HEK293 (cell line): ENCODE data around the gene NPC1.

Source experiments
- CTCF ChIA-PET: fragments of 350-600 bp; formaldehyde crosslinking; extraction: SDS; loops from one replicate; lab custom pipeline; 2021; ENCODE audit warnings: antibody characterized with exemption; lab: Yijun Ruan, JAX
- POLR2A ChIA-PET: fragments of 300-600 bp; formaldehyde crosslinking; extraction: SDS; loops from one replicate; lab custom pipeline; 2020; ENCODE audit warnings: antibody characterized with exemption, inconsistent platforms; lab: Yijun Ruan, JAX
- H3K27ac ChIP-seq: fragments of 200-500 bp; sonication (Bioruptor generic); 2 replicates; pipeline ENCODE4 v1.5.1; 2014; ENCODE audit warnings: low read depth, low read length, control low read depth, inconsistent platforms; ENCODE audit errors: extremely low read depth
- H3K36me3 ChIP-seq, 2 experiments: fragments of 200-500 bp in 1 of 2; sonication (Bioruptor generic) in 1 of 2; 1 replicate in 1 of 2; 2 replicates in 1 of 2; pipeline ENCODE4 v1.5.1; 2014 to 2017; ENCODE audit warnings: inconsistent platforms in 2 of 2, low read length in 2 of 2; ENCODE audit not compliant: control insufficient read depth in 2 of 2, insufficient read depth in 1 of 2
- H3K4me1 ChIP-seq: fragments of 200-500 bp; sonication (Bioruptor generic); 2 replicates; pipeline ENCODE4 v1.5.1; 2014; ENCODE audit warnings: mild to moderate bottlenecking, low read length, inconsistent platforms; ENCODE audit not compliant: control insufficient read depth, insufficient read depth
- H3K4me3 ChIP-seq: 2 replicates; pipeline ENCODE4 v1.5.1; 2011; ENCODE audit warnings: low read depth, mild to moderate bottlenecking, control low read depth, low read length, moderate library complexity
- H3K9me3 ChIP-seq: fragments of 200-500 bp; sonication (Bioruptor generic); 2 replicates; pipeline ENCODE4 v1.5.1; 2014; ENCODE audit warnings: low read depth, low read length, inconsistent platforms; ENCODE audit not compliant: control insufficient read depth, insufficient read depth
- KLF16 ChIP-seq: fragments of 450-650 bp; formaldehyde crosslinking; IDR thresholded peaks from 2 replicates; pipeline ENCODE4 v1.5.1; 2017; ENCODE audit warnings: missing biosample characterization, missing genetic modification characterization
- MZF1 ChIP-seq: fragments of 450-650 bp; formaldehyde crosslinking; IDR thresholded peaks from 2 replicates; pipeline ENCODE4 v1.5.1; 2017; ENCODE audit warnings: missing biosample characterization, missing genetic modification characterization, borderline replicate concordance
- PBX3 ChIP-seq: sonication (generic); formaldehyde crosslinking; IDR thresholded peaks from 2 replicates; pipeline ENCODE4 v1.8.1; 2022; ENCODE audit warnings: mild to moderate bottlenecking, moderate library complexity, missing genetic modification reagents
- PRDM6 ChIP-seq: fragments of 450-650 bp; formaldehyde crosslinking; IDR thresholded peaks from 2 replicates; pipeline ENCODE4 v1.5.1; 2017; ENCODE audit warnings: missing biosample characterization, missing genetic modification characterization
- REPIN1 ChIP-seq: fragments of 450-650 bp; formaldehyde crosslinking; IDR thresholded peaks from 2 replicates; pipeline ENCODE4 v1.5.1; 2017; ENCODE audit warnings: missing biosample characterization, missing genetic modification characterization, low read depth
- SCRT1 ChIP-seq: fragments of 450-650 bp; formaldehyde crosslinking; IDR thresholded peaks from 2 replicates; pipeline ENCODE4 v1.5.1; 2016; ENCODE audit warnings: missing biosample characterization, missing genetic modification characterization, borderline replicate concordance
- ZBTB20 ChIP-seq: fragments of 450-650 bp; formaldehyde crosslinking; IDR thresholded peaks from 2 replicates; pipeline ENCODE4 v1.5.1; 2016; ENCODE audit warnings: missing biosample characterization, missing genetic modification characterization
- ZFP69B ChIP-seq: fragments of 450-650 bp; formaldehyde crosslinking; IDR thresholded peaks from 2 replicates; pipeline ENCODE4 v1.5.1; 2016; ENCODE audit warnings: missing biosample characterization, missing genetic modification characterization
- ZNF140 ChIP-seq: fragments of 450-650 bp; formaldehyde crosslinking; IDR thresholded peaks from 2 replicates; pipeline ENCODE4 v1.5.1; 2016; ENCODE audit warnings: missing biosample characterization, missing genetic modification characterization
- ZNF157 ChIP-seq: fragments of 450-650 bp; formaldehyde crosslinking; IDR thresholded peaks from 2 replicates; pipeline ENCODE4 v1.5.1; 2016; ENCODE audit warnings: missing biosample characterization, missing genetic modification characterization
- ZNF239 ChIP-seq: fragments of 450-650 bp; formaldehyde crosslinking; IDR thresholded peaks from 2 replicates; pipeline ENCODE4 v1.5.1; 2016; ENCODE audit warnings: missing biosample characterization, missing genetic modification characterization
- ZNF350 ChIP-seq: fragments of 450-650 bp; formaldehyde crosslinking; IDR thresholded peaks from 2 replicates; pipeline ENCODE4 v1.5.0; 2017; ENCODE audit warnings: missing biosample characterization, mild to moderate bottlenecking, missing genetic modification characterization
- ZNF423 ChIP-seq: fragments of 450-650 bp; formaldehyde crosslinking; IDR thresholded peaks from 2 replicates; pipeline ENCODE4 v1.5.1; 2016; ENCODE audit warnings: missing biosample characterization, missing genetic modification characterization
- ZNF837 ChIP-seq: fragments of 450-650 bp; formaldehyde crosslinking; IDR thresholded peaks from 2 replicates; pipeline ENCODE4 v1.5.1; 2016; ENCODE audit warnings: missing biosample characterization, missing genetic modification characterization
- TF ChIP-seq, protein P1 (sequence below): fragments of 450-650 bp; formaldehyde crosslinking; IDR thresholded peaks from 2 replicates; pipeline ENCODE4 v1.5.1; 2016; ENCODE audit warnings: missing biosample characterization, missing genetic modification characterization
- TF ChIP-seq, protein P2 (sequence below): fragments of 450-650 bp; formaldehyde crosslinking; IDR thresholded peaks from 2 replicates; pipeline ENCODE4 v1.5.1; 2016; ENCODE audit warnings: missing biosample characterization, missing genetic modification characterization, borderline replicate concordance

The NPC1 gene

GRCh38 chr18:23552505-23552904 is 33.8 kb downstream of the NPC1 start:
- TF ChIP-seq PBX3 (CRISPR knock-in tag) (no peak), ZNF350 (tag by site-specific recombination) (no peak), ZNF239 (tag by site-specific recombination) (no peak), PRDM6 (tag by site-specific recombination) (no peak), REPIN1 (tag by site-specific recombination) (no peak), SCRT1 (tag by site-specific recombination) (no peak), ZNF140 (tag by site-specific recombination) (no peak), ZFP69B (tag by site-specific recombination) (no peak), ZNF423 (tag by site-specific recombination) (no peak), ZNF837 (tag by site-specific recombination) (no peak), ZNF157 (no peak), KLF16 (no peak), MZF1 (tag by site-specific recombination) (no peak), ZBTB20 (tag by site-specific recombination) (no peak)
- TF ChIP-seq, protein P1, sequence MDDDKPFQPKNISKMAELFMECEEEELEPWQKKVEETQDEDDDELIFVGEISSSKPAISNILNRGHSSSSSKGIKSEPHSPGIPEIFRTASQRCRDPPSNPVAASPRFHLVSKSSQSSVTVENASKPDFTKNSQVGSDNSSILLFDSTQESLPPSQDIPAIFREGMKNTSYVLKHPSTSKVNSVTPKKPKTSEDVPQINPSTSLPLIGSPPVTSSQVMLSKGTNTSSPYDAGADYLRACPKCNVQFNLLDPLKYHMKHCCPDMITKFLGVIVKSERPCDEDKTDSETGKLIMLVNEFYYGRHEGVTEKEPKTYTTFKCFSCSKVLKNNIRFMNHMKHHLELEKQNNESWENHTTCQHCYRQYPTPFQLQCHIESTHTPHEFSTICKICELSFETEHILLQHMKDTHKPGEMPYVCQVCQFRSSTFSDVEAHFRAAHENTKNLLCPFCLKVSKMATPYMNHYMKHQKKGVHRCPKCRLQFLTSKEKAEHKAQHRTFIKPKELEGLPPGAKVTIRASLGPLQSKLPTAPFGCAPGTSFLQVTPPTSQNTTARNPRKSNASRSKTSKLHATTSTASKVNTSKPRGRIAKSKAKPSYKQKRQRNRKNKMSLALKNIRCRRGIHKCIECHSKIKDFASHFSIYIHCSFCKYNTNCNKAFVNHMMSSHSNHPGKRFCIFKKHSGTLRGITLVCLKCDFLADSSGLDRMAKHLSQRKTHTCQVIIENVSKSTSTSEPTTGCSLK (tag by site-specific recombination) = no peak
- TF ChIP-seq, protein P2, sequence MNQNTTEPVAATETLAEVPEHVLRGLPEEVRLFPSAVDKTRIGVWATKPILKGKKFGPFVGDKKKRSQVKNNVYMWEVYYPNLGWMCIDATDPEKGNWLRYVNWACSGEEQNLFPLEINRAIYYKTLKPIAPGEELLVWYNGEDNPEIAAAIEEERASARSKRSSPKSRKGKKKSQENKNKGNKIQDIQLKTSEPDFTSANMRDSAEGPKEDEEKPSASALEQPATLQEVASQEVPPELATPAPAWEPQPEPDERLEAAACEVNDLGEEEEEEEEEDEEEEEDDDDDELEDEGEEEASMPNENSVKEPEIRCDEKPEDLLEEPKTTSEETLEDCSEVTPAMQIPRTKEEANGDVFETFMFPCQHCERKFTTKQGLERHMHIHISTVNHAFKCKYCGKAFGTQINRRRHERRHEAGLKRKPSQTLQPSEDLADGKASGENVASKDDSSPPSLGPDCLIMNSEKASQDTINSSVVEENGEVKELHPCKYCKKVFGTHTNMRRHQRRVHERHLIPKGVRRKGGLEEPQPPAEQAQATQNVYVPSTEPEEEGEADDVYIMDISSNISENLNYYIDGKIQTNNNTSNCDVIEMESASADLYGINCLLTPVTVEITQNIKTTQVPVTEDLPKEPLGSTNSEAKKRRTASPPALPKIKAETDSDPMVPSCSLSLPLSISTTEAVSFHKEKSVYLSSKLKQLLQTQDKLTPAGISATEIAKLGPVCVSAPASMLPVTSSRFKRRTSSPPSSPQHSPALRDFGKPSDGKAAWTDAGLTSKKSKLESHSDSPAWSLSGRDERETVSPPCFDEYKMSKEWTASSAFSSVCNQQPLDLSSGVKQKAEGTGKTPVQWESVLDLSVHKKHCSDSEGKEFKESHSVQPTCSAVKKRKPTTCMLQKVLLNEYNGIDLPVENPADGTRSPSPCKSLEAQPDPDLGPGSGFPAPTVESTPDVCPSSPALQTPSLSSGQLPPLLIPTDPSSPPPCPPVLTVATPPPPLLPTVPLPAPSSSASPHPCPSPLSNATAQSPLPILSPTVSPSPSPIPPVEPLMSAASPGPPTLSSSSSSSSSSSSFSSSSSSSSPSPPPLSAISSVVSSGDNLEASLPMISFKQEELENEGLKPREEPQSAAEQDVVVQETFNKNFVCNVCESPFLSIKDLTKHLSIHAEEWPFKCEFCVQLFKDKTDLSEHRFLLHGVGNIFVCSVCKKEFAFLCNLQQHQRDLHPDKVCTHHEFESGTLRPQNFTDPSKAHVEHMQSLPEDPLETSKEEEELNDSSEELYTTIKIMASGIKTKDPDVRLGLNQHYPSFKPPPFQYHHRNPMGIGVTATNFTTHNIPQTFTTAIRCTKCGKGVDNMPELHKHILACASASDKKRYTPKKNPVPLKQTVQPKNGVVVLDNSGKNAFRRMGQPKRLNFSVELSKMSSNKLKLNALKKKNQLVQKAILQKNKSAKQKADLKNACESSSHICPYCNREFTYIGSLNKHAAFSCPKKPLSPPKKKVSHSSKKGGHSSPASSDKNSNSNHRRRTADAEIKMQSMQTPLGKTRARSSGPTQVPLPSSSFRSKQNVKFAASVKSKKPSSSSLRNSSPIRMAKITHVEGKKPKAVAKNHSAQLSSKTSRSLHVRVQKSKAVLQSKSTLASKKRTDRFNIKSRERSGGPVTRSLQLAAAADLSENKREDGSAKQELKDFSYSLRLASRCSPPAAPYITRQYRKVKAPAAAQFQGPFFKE (tag by site-specific recombination) = no peak
- TF ChIP-seq, all 188 proteins: peak for 0
- CTCF ChIA-PET = interaction anchor here (1.0 to 1.2 kb wide), 2 partner anchors 12 to 35 kb away, joined by 3 to 5 read pairs; no protein-coding TSS in a partner anchor
- no peaks in the 10 kb centered on the region for H3K9me3 ChIP-seq
- H3K27ac ChIP-seq = no peak overlapping the region
- no peak overlapping the region for H3K4me3 ChIP-seq
- peaks cover 18 to 86% of the 10 kb centered on the region in 2 experiments; a peak in 2 of 3 replicates for H3K36me3 ChIP-seq
- POLR2A ChIA-PET = no interaction called here
- H3K4me1 ChIP-seq = no peaks in the 10 kb centered on the region
